Esophagus (tissue), 2 donors: ENCODE data around the gene NRG2. TPM values are rescaled to one million over a fixed set of nuclear protein-coding genes. Genes with fewer than 3 reads are reported as not detected.

ENCODE experiments used
- H3K27ac ChIP-seq, 2 donors: one replicate each; pipeline ENCODE4 v1.5.1; 2013; ENCODE audit warnings: low read depth in 2 of 2, mild to moderate bottlenecking in 2 of 2, inconsistent platforms in 1 of 2, low read length in 1 of 2, moderate library complexity in 1 of 2
- H3K27me3 ChIP-seq, 2 donors: one replicate each; pipeline ENCODE4 v1.6.1; 2013; ENCODE audit warnings: low read length in 2 of 2, control low read depth in 1 of 2, mild to moderate bottlenecking in 1 of 2; ENCODE audit not compliant: insufficient read depth in 2 of 2, control insufficient read depth in 1 of 2
- H3K36me3 ChIP-seq, 2 donors: one replicate each; pipeline ENCODE4 v1.6.1; 2013; ENCODE audit warnings: low read length in 1 of 2; ENCODE audit not compliant: control insufficient read depth in 2 of 2, insufficient read depth in 2 of 2
- H3K4me1 ChIP-seq, 2 donors: one replicate each; pipeline ENCODE4 v1.6.1; 2013; ENCODE audit warnings: low read length in 1 of 2; ENCODE audit not compliant: control insufficient read depth in 2 of 2, insufficient read depth in 2 of 2
- H3K4me3 ChIP-seq, 2 donors: one replicate each; pipeline ENCODE4 v1.5.1; 2013; ENCODE audit warnings: low read length in 2 of 2, mild to moderate bottlenecking in 2 of 2, low read depth in 1 of 2, moderate library complexity in 1 of 2
- H3K9me3 ChIP-seq, 2 donors: one replicate each; pipeline ENCODE4 v1.6.1; 2013; ENCODE audit warnings: mild to moderate bottlenecking in 2 of 2, low read depth in 1 of 2, low read length in 1 of 2, moderate library complexity in 1 of 2; ENCODE audit not compliant: control insufficient read depth in 2 of 2, insufficient read depth in 1 of 2
- WGBS, 2 donors: extraction: QIAGEN DNeasy Blood & Tissue Kit; methylation state at CpG; one replicate each; pipeline ENCODE4 v1.1.7; 2013; 5-methylcytosine and 5-hydroxymethylcytosine counted together
- polyA plus RNA-seq, 2 donors: library from polyadenylated mRNA; stranded (reverse); fragments of 200-250 nt; gene quantifications; one replicate each; pipeline ENCODE4 v1.2.3, GENCODE V29; 2013
- donor health status: healthy with polysubstance abuse.
- donor health status: Bipolar disorder and iron deficiency.

Gene NRG2
- polyA plus RNA-seq, 2 donors, result 1.7 to 1.8 TPM

GRCh38 chr5:139982157-139982974 lies 60.7 kb downstream of the NRG2 start:
- Histone ChIP-seq H3K4me3 (no peak overlapping the region), H3K36me3 (no peaks in the 10 kb centered on the region), H3K9me3 (no peaks in the 10 kb centered on the region), H3K27ac (no peak overlapping the region), H3K27me3 (no peaks in the 10 kb centered on the region), H3K4me1 (no peaks in the 10 kb centered on the region)
- 66 to 69% methylated on average over 15 of the region's 15 CpGs for WGBS, 2 donors

GRCh38 chr5:139980765-139981164 lies 62.3 kb downstream of the NRG2 start:
- Histone ChIP-seq H3K27ac (no peak overlapping the region), H3K36me3 (no peaks in the 10 kb centered on the region), H3K27me3 (no peaks in the 10 kb centered on the region), H3K4me1 (no peaks in the 10 kb centered on the region), H3K9me3 (no peaks in the 10 kb centered on the region), H3K4me3 (no peak overlapping the region)
- 81 to 85% methylated on average over 3 of the region's 3 CpGs for WGBS, 2 donors

- Histone ChIP-seq H3K4me1 (no peaks in the 10 kb centered on the region), H3K36me3 (no peaks in the 10 kb centered on the region), H3K27ac (no peak overlapping the region), H3K9me3 (no peaks in the 10 kb centered on the region), H3K4me3 (no peak overlapping the region), H3K27me3 (no peaks in the 10 kb centered on the region)
- WGBS, 2 donors, result 73 to 78% methylated on average over 2 of the region's 2 CpGs
These were observed 63.2 kb downstream of the NRG2 start for GRCh38 chr5:139979943-139980342.

- H3K27ac ChIP-seq, result no peak overlapping the region
- no peak overlapping the region for H3K4me3 ChIP-seq
- H3K9me3 ChIP-seq, result no peaks in the 10 kb centered on the region
- no peaks in the 10 kb centered on the region for H3K27me3 ChIP-seq
- 80 to 81% methylated on average over 3 of the region's 3 CpGs for WGBS, 2 donors
- H3K36me3 ChIP-seq, result no peaks in the 10 kb centered on the region
- H3K4me1 ChIP-seq, result no peaks in the 10 kb centered on the region
These were observed 63.6 kb downstream of the NRG2 start for GRCh38 chr5:139979518-139979917.

GRCh38 chr5:139976703-139977102 lies 66.4 kb downstream of the NRG2 start:
- no peaks in the 10 kb centered on the region for H3K9me3 ChIP-seq
- H3K4me1 ChIP-seq, result no peaks in the 10 kb centered on the region
- H3K36me3 ChIP-seq, result no peaks in the 10 kb centered on the region
- H3K27me3 ChIP-seq, result no peaks in the 10 kb centered on the region
- WGBS, 2 donors, result 64 to 71% methylated on average over 1 of the region's 1 CpG
- H3K4me3 ChIP-seq, result no peak overlapping the region
- H3K27ac ChIP-seq, result no peak overlapping the region

GRCh38 chr5:139975942-139976341 lies 67.2 kb downstream of the NRG2 start:
- Histone ChIP-seq H3K9me3 (no peaks in the 10 kb centered on the region), H3K4me1 (no peaks in the 10 kb centered on the region), H3K4me3 (no peak overlapping the region), H3K27ac (no peak overlapping the region), H3K36me3 (no peaks in the 10 kb centered on the region), H3K27me3 (no peaks in the 10 kb centered on the region)
- WGBS, 2 donors, result 41 to 58% methylated on average over 1 of the region's 1 CpG

GRCh38 chr5:139975306-139975705 lies 67.8 kb downstream of the NRG2 start:
- WGBS, 2 donors, result 93 to 94% methylated on average over 3 of the region's 3 CpGs

GRCh38 chr5:139974661-139975060 lies 68.4 kb downstream of the NRG2 start:
- Histone ChIP-seq H3K27me3 (no peaks in the 10 kb centered on the region), H3K9me3 (no peaks in the 10 kb centered on the region), H3K27ac (no peak overlapping the region), H3K4me3 (no peak overlapping the region), H3K36me3 (no peaks in the 10 kb centered on the region), H3K4me1 (no peaks in the 10 kb centered on the region)
- WGBS, 2 donors, result 70 to 71% methylated on average over 6 of the region's 6 CpGs

More at GRCh38 chr5:139975306-139975705, 67.8 kb downstream of the NRG2 start:
- Histone ChIP-seq H3K27me3 (no peaks in the 10 kb centered on the region), H3K36me3 (no peaks in the 10 kb centered on the region), H3K4me1 (no peaks in the 10 kb centered on the region), H3K4me3 (no peak overlapping the region), H3K27ac (no peak overlapping the region), H3K9me3 (no peaks in the 10 kb centered on the region)

- Histone ChIP-seq H3K27me3 (no peaks in the 10 kb centered on the region), H3K27ac (no peak overlapping the region)
- WGBS, 2 donors, result 80 to 84% methylated on average over 4 of the region's 4 CpGs
These were observed 71.8 kb downstream of the NRG2 start for GRCh38 chr5:139971202-139971725.

GRCh38 chr5:139969318-139969717 lies 73.8 kb downstream of the NRG2 start:
- 58 to 73% methylated on average over 2 of the region's 2 CpGs for WGBS, 2 donors
- H3K27me3 ChIP-seq, result no peaks in the 10 kb centered on the region
- H3K9me3 ChIP-seq, result no peaks in the 10 kb centered on the region
- no peak overlapping the region for H3K27ac ChIP-seq
- H3K4me3 ChIP-seq, result no peak overlapping the region
- H3K4me1 ChIP-seq, result no peaks in the 10 kb centered on the region
- no peaks in the 10 kb centered on the region for H3K36me3 ChIP-seq

More at GRCh38 chr5:139971202-139971725, 71.8 kb downstream of the NRG2 start:
- Histone ChIP-seq H3K9me3 (no peaks in the 10 kb centered on the region), H3K36me3 (no peaks in the 10 kb centered on the region), H3K4me1 (no peaks in the 10 kb centered on the region), H3K4me3 (no peak overlapping the region)
